Measurements from ENCODE around the gene PANK2.
A peak's percentile ranks its signal among the peaks of the same experiment; 100 is the strongest.
"Not testable (repeated sequence)": the region's sequence is repeated elsewhere in the genome, so short reads cannot be mapped to it uniquely, and the experiment has no call there.

Gene PANK2

GRCh38 chr20:3888622-3889488 is at the start of gene PANK2:
PANK2 (plus strand) TSS chr20:3889387.
- peak; percentile 66 for FAIRE-seq

DNA sequence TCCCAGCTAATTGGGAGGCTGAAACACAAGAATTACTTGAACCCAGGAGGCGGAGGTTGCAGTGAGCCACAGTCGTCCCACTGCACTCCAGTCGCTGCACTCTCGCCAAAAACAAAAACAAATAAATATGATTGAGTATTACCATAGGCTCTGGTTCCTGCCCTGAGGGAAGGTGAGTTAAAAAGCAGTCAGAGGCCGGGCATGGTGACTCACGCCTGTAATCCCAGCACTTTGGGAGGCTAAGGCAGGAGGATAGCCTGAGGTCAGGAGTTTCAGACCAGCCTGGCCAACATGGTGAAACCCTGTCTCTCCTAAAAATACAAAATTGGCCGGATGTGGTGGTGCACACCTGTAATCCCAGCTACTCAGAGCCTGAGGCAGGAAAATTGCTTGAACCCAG is 49.0 kb upstream of the PANK2 start:
- not testable (repeated sequence) for FAIRE-seq

- FAIRE-seq, result no peak
Observed at GRCh38 chr20:3842348-3842930, 46.7 kb upstream of the PANK2 start.

- FAIRE-seq, result no peak
Observed at GRCh38 chr20:3843490-3843889, 45.7 kb upstream of the PANK2 start.

- FAIRE-seq, result not testable (repeated sequence)
Observed at GRCh38 chr20:3843990-3844619, 45.1 kb upstream of the PANK2 start.

DNA sequence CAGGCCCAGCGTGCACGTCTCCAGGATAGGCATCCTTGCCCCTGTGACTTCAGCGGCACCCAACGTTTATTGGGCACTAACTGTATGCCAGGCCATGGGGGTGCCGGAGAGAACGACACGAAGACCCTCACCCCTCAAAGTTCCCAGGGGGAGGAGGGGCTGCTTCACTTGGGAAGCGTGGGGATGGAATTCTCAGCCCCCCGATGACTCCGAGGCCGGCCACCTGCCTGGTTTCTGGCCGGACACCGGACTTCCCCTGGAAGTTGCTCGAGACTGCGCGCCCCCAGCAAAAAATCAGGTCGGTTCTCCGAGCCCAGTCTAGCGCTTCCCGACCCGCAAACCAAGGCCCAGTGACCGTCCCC is 42.8 kb upstream of the PANK2 start:
- no peak for FAIRE-seq

DNA sequence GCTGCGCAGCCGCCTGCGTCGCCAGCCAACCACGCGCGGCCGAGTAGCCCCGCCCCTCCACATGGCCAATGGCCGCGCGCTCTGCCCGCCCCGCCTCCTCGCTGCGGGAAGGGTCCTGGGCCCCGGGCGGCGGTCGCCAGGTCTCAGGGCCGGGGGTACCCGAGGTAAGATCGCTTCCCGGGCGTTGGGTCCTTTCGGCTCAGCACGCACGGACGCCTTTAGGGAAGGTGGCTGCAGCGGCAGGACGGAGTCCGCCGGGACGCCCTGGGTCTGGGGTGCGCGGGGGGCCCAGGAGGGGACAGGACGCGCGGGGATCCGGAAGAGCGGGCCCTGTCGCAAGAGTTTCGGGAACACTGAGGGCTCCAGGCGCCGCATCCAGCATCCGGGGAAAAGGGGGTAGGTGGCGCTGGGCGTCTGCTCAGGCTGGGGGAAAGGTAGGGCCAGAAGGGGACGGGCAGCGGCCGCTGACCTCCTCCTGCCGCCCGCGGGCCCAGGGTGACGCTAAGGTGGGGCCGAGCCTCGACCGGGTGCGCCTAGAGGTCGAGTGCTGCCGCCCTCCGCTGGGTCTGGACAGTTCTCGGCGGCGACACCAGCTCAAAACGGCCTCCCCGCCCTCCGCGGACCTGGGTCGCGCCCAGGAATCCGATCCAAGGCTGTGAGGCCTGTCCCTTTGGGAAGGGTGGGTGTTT is 42.3 kb upstream of the PANK2 start, which contains the start of gene MAVS:
Gene MAVS, plus strand, starts transcription at position 95 of the 689 bp plus-strand sequence. CDS start 7,791 bp downstream, outside the sequence.
- no peak for FAIRE-seq

- FAIRE-seq, result no peak
Observed at GRCh38 chr20:3847429-3847940, 41.7 kb upstream of the PANK2 start.

DNA sequence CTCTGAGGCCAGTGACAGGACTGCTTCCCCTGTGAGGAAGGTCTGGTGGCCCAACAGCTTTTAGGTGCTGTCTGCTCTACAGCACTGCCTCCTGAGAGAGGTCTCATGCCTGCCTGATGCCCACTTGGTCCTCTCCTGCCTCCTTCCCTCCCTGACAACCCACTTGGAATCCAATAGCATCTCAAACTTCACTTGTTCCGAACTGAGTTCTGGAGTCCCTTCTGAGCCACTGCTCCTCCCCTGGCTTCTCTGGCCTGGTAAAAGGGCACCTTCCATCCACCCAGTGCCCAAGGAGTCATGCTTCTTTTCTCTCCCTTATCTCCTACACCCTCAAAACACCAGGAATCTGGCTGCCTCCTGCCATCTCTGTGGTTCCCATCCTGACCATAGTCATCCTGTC is 40.6 kb upstream of the PANK2 start:
- no peak for FAIRE-seq

GRCh38 chr20:3854462-3854871 is 34.7 kb upstream of the PANK2 start:
- no peak for FAIRE-seq

DNA sequence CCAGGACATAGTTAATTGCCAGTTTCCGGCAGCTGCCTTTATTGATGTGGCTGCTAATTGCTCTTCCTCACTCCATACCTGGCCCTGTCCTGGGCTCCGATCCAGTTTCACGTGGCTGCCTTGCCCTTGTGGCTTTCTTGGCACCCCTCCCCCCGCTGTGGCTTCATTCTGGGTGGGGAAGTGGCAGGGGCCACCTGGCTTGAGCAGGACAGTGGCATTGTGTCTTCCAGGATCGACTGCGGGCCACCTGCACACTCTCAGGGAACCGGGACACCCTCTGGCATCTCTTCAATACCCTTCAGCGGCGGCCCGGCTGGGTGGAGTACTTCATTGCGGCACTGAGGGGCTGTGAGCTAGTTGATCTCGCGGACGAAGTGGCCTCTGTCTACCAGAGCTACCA is 31.8 kb upstream of the PANK2 start:
- no peak for FAIRE-seq

DNA sequence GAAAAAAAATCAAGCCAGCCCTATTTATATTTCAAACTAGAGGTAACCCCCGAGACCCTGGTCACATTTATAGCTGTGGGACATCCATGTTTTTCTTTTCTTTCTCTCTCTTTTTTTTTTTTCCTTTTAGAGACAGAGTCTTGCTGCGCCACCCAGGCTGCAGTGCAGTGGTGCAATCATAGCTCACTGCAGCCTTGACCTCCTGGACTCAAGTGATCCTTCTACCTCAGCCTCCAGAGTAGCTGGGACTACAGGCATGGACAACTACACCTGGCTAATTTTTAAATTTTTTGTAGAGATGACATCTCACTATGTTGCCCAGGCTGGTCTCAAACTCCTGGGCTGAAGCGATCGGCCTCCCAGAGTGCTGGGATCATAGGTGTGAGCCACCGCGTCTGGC is 30.5 kb upstream of the PANK2 start:
- FAIRE-seq, result no peak

DNA sequence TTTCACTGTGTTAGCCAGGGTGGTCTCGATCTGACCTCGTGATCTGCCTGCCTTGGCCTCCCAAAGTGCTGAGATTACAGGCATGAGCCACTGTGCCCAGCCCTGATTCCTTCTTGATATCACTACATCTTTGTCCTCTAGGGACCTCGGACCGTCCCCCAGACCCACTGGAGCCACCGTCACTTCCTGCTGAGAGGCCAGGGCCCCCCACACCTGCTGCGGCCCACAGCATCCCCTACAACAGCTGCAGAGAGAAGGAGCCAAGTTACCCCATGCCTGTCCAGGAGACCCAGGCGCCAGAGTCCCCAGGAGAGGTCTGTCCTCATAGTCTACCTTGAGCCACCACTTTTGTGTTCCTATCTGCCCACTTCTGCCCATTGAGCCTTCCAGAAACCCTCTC is 28.0 kb upstream of the PANK2 start:
- no peak for FAIRE-seq

GRCh38 chr20:3862333-3862732 is 26.9 kb upstream of the PANK2 start:
- FAIRE-seq, result no peak

GRCh38 chr20:3863317-3863716 is 25.9 kb upstream of the PANK2 start:
- FAIRE-seq, result no peak

GRCh38 chr20:3864518-3864917 is 24.7 kb upstream of the PANK2 start:
- no peak for FAIRE-seq

DNA sequence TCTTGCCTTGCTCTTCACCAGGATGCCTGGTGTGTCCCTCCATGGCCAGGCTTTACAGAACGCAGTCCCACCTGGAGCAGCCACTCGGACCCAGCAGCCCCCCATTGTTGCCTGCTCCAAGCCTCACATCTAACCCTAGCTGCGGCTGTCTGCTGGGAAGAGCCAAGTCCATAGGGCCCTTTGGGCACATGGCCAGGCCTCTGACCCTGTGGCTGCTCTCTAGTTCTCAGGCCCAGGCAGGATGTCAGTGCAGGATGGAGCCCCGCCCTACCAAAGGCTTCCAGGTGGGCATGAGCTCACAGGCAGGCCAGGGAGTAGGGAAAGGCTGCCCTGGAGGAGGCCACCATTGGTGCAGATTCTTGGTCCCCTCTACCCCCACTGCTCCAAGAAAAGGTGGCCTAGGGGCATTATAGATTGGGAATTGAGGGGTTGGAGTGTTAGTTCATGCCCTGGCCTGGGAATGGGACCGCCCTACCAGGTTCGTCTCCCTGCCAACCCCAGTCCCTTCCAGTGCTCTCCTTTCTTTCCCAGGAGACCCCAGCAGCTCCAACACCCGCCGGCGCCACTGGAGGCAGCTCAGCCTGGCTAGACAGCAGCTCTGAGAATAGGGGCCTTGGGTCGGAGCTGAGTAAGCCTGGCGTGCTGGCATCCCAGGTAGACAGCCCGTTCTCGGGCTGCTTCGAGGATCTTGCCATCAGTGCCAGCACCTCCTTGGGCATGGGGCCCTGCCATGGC is 23.9 kb upstream of the PANK2 start:
- FAIRE-seq, result no peak

DNA sequence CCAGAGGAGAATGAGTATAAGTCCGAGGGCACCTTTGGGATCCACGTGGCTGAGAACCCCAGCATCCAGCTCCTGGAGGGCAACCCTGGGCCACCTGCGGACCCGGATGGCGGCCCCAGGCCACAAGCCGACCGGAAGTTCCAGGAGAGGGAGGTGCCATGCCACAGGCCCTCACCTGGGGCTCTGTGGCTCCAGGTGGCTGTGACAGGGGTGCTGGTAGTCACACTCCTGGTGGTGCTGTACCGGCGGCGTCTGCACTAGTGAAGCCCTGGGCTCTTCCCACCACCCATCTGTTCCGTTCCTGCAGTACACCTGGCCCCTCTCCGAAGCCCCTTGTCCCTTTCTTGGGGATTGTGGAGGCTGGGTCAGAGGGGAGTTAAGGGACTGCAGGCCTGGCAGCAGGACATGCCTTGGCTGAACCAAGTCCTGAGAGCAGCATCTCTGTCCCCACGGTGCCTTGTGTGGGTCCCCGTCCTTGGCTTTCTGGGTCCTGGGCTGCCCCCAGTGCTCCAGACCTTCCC is 23.2 kb upstream of the PANK2 start:
- no peak for FAIRE-seq

- no peak for FAIRE-seq
Observed at GRCh38 chr20:3866464-3866863, 22.7 kb upstream of the PANK2 start.

DNA sequence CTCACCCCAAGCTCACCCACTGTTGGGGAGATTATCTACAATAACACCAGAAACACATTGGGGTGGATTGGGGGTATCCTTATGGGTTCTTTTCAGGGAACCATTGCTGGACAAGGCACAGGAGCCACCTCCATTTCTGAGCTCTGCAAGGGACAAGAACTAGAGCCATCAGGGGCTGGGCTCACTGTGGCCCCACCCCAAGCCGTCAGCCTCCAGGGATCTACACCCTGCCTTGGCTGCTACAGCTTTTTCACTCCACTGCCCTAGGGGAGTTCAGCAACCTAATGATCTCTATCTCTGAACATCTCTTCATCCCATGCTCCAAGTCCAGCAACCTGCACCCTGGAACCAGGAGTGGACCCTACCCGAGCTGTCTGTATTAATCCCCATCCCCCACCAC is 21.4 kb upstream of the PANK2 start:
- no peak for FAIRE-seq

DNA sequence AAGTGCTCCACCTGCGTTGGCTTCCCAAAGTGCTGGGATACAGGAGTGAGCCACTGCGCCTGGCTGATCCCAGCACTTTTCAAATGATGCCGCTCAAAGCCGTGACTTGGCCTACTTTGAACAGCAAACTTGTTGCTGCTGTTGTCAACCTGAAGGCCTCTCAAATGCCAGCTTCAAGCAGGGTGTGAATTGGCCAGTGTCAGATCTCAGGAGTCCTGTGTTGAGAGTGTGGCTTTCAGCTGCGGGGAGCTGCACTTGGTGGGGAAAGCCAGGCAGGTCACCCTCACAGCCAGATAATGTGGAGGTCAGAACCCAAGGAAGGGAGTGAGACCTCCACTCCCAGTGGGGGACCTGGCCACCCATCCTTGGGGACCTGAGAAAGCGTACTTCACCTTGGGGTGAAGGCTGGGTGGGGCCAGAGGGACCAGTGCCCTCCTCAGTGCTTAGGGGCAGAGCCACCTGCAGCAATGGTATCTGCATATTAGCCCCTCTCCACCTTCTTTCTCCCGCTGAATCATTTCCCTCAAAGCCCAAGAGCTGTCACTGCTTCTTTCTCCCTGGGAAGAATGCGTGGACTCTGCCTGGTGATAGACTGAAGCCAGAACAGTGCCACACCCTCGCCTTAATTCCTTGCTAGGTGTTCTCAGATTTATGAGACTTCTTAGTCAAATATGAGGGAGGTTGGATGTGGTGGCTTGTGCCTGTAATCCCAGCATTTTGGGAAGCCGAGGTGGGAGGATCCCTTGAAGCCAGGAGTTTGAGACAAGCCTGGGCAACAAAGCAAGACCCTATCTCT is 19.1 kb upstream of the PANK2 start:
- FAIRE-seq, result no peak

Data from TTC549 (cell line).